ENCODE results near the gene CAV2. TPM values are rescaled to one million over a fixed set of nuclear protein-coding genes. Genes with fewer than 3 reads are reported as not detected.

CAV2 gene
- total and polyA plus RNA-seq, 2 of the 8 experiments (the other 6 are each of a cell fraction or from before 2014, with no cell fraction given), result 2.8 to 4.7 TPM

DNA sequence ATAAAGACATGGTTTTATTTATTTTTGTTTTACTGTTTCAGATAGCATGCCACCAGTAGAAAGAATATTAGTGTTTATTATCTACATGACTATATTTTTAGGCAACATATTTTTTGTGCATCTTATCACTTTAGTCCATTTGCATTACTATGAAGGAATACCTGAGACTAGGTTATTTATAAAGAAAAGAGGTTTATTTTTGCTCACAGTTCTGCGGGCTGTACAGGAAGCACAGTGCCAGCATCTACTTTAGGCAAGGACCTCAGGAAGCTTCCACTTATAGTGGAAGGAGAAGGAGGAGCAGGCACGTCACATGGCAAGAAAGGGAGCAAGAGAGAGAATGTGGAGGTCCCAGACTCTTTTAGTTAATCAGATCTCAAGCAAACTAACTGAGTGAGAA is 5.7 kb downstream of the CAV2 start (continued):
- TF ChIP-seq TAF7 (optimal IDR thresholded peaks at IDR 0.05; ENCODE audit: borderline replicate concordance, low read depth, low read length), result no peak
- TF ChIP-seq, protein P1, sequence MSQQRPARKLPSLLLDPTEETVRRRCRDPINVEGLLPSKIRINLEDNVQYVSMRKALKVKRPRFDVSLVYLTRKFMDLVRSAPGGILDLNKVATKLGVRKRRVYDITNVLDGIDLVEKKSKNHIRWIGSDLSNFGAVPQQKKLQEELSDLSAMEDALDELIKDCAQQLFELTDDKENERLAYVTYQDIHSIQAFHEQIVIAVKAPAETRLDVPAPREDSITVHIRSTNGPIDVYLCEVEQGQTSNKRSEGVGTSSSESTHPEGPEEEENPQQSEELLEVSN (IDR thresholded peaks at IDR 0.05), result no peak
- TF ChIP-seq CREB1 (IDR thresholded peaks at IDR 0.05), result no peak
